OCI-LY1 (cell line): ENCODE data around the gene P3H1.

ENCODE experiments used
- EZH2 ChIP-seq: fragments of 200-600 bp; sonication (generic), shearing (Covaris generic); IDR thresholded peaks from 2 replicates; pipeline ENCODE4 v1.8.0; 2017; ENCODE audit warnings: borderline replicate concordance, mixed run types, mild to moderate bottlenecking, antibody characterized with exemption, low read length, moderate library complexity, mixed read lengths
- TF ChIP-seq, protein P1 (sequence below): fragments of 200-600 bp; sonication (generic), shearing (Covaris generic); IDR thresholded peaks from 2 replicates; pipeline ENCODE4 v1.5.1; 2017; ENCODE audit warnings: mild to moderate bottlenecking, antibody characterized with exemption, low read length, moderate library complexity, mixed read lengths

DNA sequence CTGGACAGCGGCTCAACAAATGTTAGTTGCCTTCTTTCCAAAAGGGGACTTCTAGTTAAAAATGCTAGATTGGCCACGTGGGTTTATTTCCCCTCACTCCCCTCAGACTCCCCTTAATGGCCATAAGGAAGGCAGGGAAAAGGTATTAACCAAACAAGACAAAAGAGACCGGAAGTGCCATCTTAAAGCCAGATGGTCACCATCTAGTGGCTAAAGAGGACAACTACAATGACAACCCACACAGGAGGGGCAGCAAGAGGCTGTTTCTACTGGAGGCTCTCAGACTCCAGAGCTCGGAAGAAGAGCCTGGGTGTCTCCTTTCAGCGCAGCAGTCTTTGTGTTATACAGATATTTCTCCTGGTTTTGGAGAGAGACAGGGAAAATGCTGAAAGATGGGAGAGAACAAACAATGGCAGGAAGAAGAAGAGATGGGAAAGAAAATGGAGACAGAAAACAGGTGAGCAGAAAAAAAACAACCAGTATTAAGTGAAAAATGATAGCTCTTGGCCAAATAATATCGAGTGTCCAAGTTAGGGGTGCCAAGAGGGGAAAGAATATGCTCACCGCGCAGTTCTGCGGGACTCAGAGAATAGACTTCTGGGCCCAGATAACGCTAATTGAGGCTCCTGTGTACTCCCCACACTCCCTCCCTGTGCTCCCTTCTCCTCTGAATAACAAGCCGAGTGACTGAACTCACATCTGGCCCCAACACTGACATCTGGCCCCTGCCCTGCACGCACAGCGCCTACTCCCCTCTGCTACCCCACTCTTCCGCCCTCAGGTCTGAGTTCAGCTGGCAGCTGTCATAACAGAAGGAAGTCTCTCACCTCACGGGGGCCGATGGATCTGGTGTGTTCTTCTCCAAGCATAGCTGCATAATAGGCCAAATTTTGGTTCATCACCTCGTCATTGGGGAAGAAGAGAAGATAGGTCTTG lies 9.6 kb downstream of the P3H1 start:
- TF ChIP-seq, protein P1, sequence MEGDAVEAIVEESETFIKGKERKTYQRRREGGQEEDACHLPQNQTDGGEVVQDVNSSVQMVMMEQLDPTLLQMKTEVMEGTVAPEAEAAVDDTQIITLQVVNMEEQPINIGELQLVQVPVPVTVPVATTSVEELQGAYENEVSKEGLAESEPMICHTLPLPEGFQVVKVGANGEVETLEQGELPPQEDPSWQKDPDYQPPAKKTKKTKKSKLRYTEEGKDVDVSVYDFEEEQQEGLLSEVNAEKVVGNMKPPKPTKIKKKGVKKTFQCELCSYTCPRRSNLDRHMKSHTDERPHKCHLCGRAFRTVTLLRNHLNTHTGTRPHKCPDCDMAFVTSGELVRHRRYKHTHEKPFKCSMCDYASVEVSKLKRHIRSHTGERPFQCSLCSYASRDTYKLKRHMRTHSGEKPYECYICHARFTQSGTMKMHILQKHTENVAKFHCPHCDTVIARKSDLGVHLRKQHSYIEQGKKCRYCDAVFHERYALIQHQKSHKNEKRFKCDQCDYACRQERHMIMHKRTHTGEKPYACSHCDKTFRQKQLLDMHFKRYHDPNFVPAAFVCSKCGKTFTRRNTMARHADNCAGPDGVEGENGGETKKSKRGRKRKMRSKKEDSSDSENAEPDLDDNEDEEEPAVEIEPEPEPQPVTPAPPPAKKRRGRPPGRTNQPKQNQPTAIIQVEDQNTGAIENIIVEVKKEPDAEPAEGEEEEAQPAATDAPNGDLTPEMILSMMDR: peak; percentile 69
- no peak for TF ChIP-seq EZH2
